ENCODE results near the gene TMEM151B. TPM values are rescaled to one million over a fixed set of nuclear protein-coding genes. Genes with fewer than 3 reads are reported as not detected.

Gene TMEM151B
- total and polyA plus RNA-seq, 9 of the 15 experiments (the other 6 are each of a cell fraction or from before 2014, with no cell fraction given), result not detected

DNA sequence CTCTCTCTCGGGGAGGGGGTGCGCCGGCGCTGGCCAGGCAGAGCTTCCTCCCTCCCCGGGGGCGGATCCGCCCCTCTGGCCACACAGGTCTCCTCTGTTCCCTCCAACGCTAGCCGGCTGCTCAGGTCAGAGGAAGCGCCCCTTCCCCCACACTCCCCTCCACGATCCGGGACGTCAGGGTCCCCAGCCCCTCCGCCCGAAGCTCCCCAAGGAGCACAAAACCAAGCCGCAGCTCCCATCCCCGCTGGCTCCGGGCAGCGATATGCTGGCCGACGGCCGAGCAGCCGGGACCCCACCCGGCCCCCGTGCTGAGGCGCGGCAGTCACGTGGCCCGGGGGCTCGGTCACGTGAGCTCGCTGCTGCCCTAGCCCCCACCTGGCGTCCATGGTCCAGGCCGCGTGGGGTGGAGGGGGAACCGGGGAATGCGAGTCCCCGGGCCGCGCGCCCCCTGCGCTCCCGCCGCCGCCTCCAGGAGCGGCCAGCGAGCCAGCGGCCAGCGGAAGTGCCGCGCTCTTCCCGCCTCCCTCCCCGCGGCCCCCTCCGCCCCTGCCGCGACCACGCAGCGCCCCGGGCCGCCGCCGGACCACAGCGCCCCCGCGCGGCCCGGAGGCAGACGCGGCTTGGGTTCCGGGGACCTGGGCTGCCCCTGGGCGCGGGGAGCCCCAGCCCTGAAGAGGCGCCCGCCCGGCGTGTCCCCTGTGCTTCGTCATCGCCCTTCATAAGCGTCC, 13.1 kb upstream of the TMEM151B start, which contains the start of gene SLC35B2 (continued):
- TF ChIP-seq HNRNPUL1 (IDR thresholded peaks at IDR 0.05; ENCODE audit: low read length) (no peak), PHTF2 (CRISPR knock-in tag; IDR thresholded peaks at IDR 0.05) (no peak), MTA2 (IDR thresholded peaks at IDR 0.05; ENCODE audit: low read depth) (no peak), NBN (IDR thresholded peaks at IDR 0.05; ENCODE audit: low read depth) (peak; percentile 78), ZNF23 (CRISPR knock-in tag; IDR thresholded peaks at IDR 0.05) (no peak), PYGO2 (tag; IDR thresholded peaks at IDR 0.05) (no peak), NFIC (IDR thresholded peaks at IDR 0.05) (peak; percentile 79; the same call in 1 of the 2 replicates), HMG20B (CRISPR knock-in tag; IDR thresholded peaks at IDR 0.05) (peak; percentile 38; the same call in 1 of the 2 replicates), TEAD4 (IDR thresholded peaks at IDR 0.05; ENCODE audit: low read length) (no peak), TEAD4 (CRISPR knock-in tag; IDR thresholded peaks at IDR 0.05; ENCODE audit: borderline replicate concordance) (no peak), ZNF324 (CRISPR knock-in tag; IDR thresholded peaks at IDR 0.05) (peak; percentile 39; the same call in 1 of the 2 replicates), JUNB (CRISPR knock-in tag; conservative IDR thresholded peaks at IDR 0.05) (no peak), NR2F6 (CRISPR knock-in tag; IDR thresholded peaks at IDR 0.05) (no peak), RFX1 (IDR thresholded peaks at IDR 0.05) (no peak), SMARCB1 (IDR thresholded peaks at IDR 0.05; ENCODE audit: insufficient read length, low read depth) (no peak), NFATC3 (IDR thresholded peaks at IDR 0.05) (no peak), ZNF24 (IDR thresholded peaks at IDR 0.05) (peak; percentile 57; the same call in 1 of the 2 replicates), SMARCC2 (IDR thresholded peaks at IDR 0.05; ENCODE audit: low read depth) (no peak), ZC3H8 (IDR thresholded peaks at IDR 0.05) (no peak)
- TF ChIP-seq, protein P1, sequence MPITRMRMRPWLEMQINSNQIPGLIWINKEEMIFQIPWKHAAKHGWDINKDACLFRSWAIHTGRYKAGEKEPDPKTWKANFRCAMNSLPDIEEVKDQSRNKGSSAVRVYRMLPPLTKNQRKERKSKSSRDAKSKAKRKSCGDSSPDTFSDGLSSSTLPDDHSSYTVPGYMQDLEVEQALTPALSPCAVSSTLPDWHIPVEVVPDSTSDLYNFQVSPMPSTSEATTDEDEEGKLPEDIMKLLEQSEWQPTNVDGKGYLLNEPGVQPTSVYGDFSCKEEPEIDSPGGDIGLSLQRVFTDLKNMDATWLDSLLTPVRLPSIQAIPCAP (CRISPR knock-in tag; IDR thresholded peaks at IDR 0.05; ENCODE audit: borderline replicate concordance), result peak; percentile 55; the same call in 1 of the 2 replicates
- TF ChIP-seq, protein P2, sequence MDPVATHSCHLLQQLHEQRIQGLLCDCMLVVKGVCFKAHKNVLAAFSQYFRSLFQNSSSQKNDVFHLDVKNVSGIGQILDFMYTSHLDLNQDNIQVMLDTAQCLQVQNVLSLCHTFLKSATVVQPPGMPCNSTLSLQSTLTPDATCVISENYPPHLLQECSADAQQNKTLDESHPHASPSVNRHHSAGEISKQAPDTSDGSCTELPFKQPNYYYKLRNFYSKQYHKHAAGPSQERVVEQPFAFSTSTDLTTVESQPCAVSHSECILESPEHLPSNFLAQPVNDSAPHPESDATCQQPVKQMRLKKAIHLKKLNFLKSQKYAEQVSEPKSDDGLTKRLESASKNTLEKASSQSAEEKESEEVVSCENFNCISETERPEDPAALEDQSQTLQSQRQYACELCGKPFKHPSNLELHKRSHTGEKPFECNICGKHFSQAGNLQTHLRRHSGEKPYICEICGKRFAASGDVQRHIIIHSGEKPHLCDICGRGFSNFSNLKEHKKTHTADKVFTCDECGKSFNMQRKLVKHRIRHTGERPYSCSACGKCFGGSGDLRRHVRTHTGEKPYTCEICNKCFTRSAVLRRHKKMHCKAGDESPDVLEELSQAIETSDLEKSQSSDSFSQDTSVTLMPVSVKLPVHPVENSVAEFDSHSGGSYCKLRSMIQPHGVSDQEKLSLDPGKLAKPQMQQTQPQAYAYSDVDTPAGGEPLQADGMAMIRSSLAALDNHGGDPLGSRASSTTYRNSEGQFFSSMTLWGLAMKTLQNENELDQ (CRISPR knock-in tag; IDR thresholded peaks at IDR 0.05; ENCODE audit: borderline replicate concordance), result peak; percentile 70; the same call in 1 of the 2 replicates
- TF ChIP-seq, protein P3, sequence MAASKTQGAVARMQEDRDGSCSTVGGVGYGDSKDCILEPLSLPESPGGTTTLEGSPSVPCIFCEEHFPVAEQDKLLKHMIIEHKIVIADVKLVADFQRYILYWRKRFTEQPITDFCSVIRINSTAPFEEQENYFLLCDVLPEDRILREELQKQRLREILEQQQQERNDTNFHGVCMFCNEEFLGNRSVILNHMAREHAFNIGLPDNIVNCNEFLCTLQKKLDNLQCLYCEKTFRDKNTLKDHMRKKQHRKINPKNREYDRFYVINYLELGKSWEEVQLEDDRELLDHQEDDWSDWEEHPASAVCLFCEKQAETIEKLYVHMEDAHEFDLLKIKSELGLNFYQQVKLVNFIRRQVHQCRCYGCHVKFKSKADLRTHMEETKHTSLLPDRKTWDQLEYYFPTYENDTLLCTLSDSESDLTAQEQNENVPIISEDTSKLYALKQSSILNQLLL (CRISPR knock-in tag; IDR thresholded peaks at IDR 0.05; ENCODE audit: borderline replicate concordance), result no peak
- TF ChIP-seq, protein P4, sequence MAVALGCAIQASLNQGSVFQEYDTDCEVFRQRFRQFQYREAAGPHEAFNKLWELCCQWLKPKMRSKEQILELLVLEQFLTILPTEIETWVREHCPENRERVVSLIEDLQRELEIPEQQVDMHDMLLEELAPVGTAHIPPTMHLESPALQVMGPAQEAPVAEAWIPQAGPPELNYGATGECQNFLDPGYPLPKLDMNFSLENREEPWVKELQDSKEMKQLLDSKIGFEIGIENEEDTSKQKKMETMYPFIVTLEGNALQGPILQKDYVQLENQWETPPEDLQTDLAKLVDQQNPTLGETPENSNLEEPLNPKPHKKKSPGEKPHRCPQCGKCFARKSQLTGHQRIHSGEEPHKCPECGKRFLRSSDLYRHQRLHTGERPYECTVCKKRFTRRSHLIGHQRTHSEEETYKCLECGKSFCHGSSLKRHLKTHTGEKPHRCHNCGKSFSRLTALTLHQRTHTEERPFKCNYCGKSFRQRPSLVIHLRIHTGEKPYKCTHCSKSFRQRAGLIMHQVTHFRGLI (CRISPR knock-in tag; IDR thresholded peaks at IDR 0.05), result no peak
- TF ChIP-seq, protein P5, sequence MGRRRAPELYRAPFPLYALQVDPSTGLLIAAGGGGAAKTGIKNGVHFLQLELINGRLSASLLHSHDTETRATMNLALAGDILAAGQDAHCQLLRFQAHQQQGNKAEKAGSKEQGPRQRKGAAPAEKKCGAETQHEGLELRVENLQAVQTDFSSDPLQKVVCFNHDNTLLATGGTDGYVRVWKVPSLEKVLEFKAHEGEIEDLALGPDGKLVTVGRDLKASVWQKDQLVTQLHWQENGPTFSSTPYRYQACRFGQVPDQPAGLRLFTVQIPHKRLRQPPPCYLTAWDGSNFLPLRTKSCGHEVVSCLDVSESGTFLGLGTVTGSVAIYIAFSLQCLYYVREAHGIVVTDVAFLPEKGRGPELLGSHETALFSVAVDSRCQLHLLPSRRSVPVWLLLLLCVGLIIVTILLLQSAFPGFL (CRISPR knock-in tag; IDR thresholded peaks at IDR 0.05), result no peak

Data from K562 (cell line).